Fibroblast of skin of left biceps (primary cell): ENCODE data around the gene TFEB.

Source experiments
- DNase-seq, 2 experiments: peaks; one replicate each; pipeline ENCODE4 v3.0.0-alpha.2; 2013; ENCODE audit warnings: low read depth in 2 of 2

TFEB gene

DNA sequence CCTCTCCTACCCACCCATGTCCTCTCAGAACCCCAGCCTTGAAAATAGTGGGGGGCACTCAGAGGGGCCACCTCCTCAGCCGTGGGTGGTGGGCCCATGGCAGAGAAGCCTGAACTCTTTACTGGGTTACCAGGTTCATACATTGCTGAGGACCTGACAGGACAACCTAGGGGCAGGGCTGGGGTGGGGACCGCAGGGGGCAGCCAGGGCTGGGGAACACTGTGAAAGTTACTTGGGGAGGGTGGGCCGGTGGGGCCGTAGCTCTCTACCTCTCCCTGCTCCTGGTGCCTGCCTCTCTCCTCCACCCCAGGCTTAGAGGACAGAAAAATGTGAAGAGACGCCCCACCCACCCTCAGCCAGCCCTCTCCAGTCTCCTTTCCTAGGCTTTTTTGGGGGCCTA is 81.7 kb downstream of the TFEB start:
- DNase-seq = no peak

GRCh38 chr6:41652866-41653652 is 82.3 kb downstream of the TFEB start:
- DNase-seq = no peak

DNA sequence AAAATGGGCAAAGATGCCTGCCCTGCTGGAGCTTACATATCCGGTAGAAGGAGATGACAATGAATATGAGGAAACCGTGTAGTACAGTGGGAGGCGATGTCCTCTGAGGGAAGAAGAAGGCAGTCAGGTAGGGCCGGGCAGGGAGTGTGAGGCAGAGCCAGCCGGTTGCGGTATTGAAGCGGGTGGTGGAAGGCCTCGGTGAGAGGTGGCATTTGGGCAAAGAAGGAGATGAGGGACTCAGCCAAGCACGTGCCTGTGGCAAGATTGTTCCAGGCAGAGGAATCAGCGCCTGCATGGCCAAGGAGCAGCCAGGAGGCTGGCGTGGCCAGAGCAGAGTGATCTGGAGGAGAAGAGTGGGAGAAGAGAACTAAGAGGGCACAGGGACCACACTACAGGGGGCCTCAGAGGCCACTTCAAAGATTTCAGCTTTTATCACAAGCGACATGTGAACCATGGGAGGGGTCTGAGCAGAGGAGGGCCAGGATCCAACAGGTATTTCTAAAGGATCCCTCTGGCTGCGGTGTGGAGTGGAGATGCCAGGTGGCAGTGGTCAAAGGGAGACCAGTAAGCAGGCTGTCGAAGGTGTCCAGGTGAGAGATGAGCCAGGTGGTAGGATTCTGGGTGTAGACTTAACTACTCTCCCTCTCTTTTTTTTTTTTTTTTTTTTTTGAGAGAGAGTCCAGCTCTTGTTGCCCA is 83.3 kb downstream of the TFEB start:
- DNase-seq = no peak

GRCh38 chr6:41651246-41651961 is 84.0 kb downstream of the TFEB start:
- no peak for DNase-seq

DNA sequence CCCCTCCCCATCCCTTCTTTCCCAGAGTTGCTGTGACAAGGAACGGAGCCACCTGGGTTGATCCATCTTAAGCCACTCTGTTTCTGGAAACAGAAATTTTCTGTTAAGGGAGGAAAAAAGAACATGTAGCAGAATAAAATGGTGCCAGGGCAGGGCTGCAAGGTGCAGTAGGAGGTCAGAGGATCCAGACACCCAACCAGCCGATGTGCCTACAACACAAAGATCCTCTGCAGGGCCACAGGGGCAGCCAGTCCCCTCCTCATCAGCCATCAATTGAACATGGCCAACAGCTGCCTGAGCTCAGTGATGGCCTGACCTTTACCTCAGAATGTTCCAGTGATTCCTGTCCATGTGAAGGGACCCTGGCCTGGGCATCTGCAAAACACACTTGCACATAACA is 85.3 kb downstream of the TFEB start:
- DNase-seq = no peak

GRCh38 chr6:41649596-41649995 is 85.8 kb downstream of the TFEB start:
- DNase-seq = no peak

DNA sequence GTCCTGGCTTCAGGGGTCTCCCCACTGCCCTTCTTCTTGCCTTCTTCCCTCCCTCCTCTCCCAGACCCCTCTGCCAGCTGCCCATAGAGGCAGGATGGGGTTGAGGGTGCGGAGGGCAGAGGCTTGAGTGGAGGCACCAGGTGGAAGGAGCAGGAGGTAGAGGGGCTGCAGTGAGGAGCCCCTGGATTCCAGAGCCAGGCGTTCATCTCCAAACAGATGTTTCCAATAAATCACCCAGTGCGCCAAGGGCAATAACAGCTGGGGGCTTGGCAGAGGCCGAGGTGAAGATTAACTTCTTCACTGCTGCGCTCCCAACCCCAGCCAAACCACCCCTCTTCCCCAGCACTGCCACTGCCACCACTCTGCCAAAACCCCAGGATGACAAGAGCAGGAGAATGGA is 86.5 kb downstream of the TFEB start:
- DNase-seq = no peak

- no peak for DNase-seq
These were observed 87.3 kb downstream of the TFEB start for GRCh38 chr6:41648070-41648585.

DNA sequence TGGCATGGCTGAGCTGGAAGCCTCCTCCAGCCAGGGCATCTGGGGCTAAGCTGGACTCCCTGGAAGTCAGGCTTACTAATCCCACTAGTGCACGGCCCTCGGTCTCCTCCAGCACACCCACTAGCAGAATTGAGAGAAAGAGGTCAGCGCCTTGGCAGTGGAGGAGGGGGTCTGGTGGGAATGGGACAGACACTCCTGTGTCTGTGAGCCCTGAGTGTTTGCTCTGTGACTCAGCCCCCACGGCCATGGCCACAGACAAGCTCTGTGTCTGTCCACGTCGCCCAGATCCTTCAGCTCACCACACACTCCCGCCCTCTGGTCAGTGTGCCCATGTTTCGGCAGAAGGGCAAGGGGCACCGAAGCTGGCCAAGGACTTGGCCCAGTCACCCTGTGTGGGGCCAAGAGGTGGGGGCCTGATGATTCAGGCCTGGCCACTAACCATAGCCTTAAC is 88.3 kb downstream of the TFEB start:
- no peak for DNase-seq

GRCh38 chr6:41646026-41646795 is 89.2 kb downstream of the TFEB start:
- no peak for DNase-seq

DNA sequence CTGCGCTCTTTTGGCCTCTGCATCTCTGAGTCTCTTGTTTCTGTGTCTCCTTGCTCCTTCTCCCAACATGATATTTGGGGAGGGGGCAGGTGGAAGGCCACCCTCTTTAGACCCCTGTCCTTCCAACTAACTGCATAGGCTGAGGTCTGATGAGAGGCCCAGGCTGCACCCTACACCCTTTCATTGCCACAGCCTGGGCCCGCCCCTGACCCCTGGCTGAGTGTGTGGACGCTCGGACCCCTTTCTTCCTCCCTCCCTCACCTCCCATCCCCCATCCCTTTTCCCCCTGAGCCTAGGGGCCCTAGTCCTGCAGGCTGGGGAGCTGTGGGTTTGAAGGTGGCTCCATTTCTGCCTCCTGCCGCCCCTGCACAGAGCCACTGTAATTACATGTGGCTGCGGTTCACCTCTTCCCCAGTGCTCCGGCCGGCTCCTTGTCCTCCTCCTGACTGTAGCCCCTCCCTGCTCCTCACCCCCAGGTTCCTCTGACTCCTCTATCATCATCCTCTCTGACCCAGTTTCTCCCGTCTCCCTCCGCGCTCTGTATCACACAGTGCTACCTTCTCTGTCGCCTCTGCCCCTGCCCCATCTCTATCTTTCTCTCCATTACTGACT is 90.3 kb downstream of the TFEB start:
- DNase-seq = no peak

DNA sequence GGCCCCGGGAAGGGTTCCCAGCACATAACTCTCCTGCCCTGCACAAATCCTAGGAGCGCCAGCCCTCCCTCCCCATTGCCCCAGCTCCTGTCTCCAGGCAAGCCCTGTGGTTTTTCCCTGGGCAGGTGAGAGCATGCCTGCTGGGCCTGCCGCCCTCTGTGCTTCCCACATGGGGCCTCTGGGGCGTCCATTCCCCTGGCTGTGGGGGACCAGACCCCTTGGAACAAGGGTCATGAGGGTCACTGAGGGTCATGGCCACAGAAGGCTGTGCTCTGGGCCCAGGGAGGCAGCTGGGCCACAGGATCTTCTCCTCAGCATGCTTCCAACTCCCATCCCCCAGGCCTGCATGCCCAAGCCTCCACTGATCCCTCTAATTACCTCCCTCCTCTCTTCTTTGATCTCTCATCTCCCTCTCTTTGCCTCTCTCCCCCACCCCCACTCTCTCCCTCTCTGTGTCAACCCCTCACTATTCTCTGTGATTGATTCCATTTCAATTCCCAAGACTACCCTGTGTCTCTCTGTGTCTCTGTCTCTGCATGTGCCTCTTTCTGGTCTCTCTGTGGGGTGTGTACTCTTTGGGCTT is 91.0 kb downstream of the TFEB start:
- DNase-seq = no peak

DNA sequence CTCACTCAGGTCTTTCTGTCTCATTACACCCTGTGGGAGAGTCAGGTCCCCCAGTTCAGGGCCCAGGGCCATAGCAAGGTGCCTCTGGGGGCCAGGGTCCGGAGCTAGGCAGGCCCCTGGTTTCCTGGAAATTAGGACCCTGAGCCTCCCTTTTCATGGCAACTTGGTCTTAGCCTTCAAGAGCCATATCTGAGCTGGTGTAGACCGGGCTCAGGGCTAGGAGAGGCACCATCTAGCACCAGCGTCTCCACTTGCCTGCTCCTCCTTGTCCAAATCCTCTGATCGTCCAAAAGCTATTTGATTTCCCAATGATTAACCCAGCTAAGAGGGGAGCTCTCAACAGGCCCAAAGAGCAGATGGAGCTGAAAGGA is 91.5 kb downstream of the TFEB start:
- no peak for DNase-seq

- DNase-seq = no peak
These were observed 92.2 kb downstream of the TFEB start for GRCh38 chr6:41642960-41643898.

DNA sequence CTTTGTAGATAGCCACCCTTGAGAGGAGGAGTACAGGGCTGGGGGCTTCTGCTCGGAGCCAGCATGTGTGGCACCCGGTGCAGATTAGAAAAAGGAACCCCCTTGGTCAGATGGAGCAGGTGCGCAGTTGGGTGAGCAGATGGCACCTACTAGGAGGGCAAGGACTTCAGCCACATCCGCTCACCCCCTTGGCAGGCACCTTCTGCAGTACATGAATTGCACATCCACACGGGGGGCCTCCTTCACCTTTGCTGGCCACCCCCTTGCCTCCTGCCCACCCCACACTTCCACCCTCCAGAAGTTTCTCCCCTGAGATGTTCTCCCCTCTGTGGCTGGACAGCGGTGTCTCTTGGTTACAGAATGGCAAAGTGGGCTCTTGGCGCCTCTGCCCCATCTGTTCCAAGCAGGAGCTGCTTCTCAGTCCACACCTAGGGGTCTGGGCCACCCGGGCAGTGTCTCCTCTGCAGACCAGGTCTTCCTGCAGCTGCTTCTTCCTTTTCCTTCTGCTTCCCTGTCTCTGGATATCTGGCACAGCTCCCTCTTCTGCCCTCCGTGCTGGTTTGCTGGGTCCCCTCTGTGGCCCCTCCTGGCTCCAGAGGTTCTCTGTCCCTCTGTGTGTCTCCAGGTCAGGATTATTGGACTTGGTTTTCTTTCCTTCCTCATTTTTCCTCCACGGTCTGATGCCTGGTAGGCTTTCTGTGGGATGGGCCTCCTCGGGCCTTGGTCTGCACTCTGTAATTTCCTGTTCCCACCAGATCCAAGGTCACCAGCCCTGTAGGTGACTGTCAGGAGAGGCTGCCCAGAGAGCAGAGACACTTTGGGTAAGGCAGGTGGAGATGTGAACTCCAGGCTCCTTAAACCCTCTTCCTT is 93.1 kb downstream of the TFEB start:
- no peak for DNase-seq

GRCh38 chr6:41641352-41641925 is 94.0 kb downstream of the TFEB start:
- DNase-seq = no peak

DNA sequence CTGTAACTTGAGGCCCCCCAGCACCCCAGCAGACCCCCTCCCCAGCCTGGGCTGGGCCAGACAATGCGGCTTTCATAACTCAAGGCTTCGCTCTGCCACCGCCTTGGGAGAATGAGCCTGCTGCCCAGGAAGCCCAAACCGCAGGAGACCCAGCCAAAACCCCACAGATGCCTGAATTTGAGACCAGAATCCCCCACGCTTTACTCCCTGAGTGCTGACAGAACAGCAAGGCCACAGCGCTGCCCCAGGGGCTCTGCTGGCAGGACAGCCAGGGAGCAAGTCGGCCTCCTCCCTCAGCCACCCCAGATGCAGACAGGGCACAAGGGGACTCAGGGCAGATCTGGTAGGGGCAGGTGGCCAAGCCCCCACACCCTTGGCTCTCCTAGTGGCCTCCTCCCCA is 95.0 kb downstream of the TFEB start:
- DNase-seq = no peak

- DNase-seq = peak in 1 of 2 experiments; percentile 26
These were observed 95.5 kb downstream of the TFEB start for GRCh38 chr6:41639809-41640371.
